Measurements from ENCODE around the gene HECW1. TPM values are rescaled to one million over a fixed set of nuclear protein-coding genes. Genes with fewer than 3 reads are reported as not detected.

HECW1 gene
- total and polyA plus RNA-seq, 2 of the 8 experiments (the other 6 are each of a cell fraction or from before 2014, with no cell fraction given), result 2.9 to 12.7 TPM

- no peak for TF ChIP-seq CHD7 (IDR thresholded peaks at IDR 0.05; ENCODE audit: insufficient replicate concordance, low read length)
- TF ChIP-seq GTF2F1 (IDR thresholded peaks at IDR 0.05; ENCODE audit: borderline replicate concordance, low read depth, low read length), result no peak
- TF ChIP-seq CHD1 (IDR thresholded peaks at IDR 0.05; ENCODE audit: low read depth, low read length), result no peak
- no peak for TF ChIP-seq EZH2 (IDR thresholded peaks at IDR 0.05; ENCODE audit: low read depth, low read length, severe bottlenecking)
- TF ChIP-seq KDM4A (IDR thresholded peaks at IDR 0.05; ENCODE audit: low read depth, low read length, severe bottlenecking), result no peak
- no peak for TF ChIP-seq CEBPB (IDR thresholded peaks at IDR 0.05; ENCODE audit: low read depth, low read length)
Measured at GRCh38 chr7:43306404-43306803, 194.0 kb downstream of the HECW1 start (continued).

All from H1 (cell line).